ENCODE results near the gene PSTPIP1.

GRCh38 chr15:77002436-77002835 is 7.5 kb downstream of the PSTPIP1 start:
- TF ChIP-seq, protein P1, sequence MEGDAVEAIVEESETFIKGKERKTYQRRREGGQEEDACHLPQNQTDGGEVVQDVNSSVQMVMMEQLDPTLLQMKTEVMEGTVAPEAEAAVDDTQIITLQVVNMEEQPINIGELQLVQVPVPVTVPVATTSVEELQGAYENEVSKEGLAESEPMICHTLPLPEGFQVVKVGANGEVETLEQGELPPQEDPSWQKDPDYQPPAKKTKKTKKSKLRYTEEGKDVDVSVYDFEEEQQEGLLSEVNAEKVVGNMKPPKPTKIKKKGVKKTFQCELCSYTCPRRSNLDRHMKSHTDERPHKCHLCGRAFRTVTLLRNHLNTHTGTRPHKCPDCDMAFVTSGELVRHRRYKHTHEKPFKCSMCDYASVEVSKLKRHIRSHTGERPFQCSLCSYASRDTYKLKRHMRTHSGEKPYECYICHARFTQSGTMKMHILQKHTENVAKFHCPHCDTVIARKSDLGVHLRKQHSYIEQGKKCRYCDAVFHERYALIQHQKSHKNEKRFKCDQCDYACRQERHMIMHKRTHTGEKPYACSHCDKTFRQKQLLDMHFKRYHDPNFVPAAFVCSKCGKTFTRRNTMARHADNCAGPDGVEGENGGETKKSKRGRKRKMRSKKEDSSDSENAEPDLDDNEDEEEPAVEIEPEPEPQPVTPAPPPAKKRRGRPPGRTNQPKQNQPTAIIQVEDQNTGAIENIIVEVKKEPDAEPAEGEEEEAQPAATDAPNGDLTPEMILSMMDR (IDR thresholded peaks at IDR 0.05): no peak
- no peak for TF ChIP-seq POLR2A (IDR thresholded peaks at IDR 0.05)
